SKM-1 (cell line): ENCODE data around the gene CNGB1.
"Not testable (repeated sequence)": the region's sequence is repeated elsewhere in the genome, so short reads cannot be mapped to it uniquely, and the experiment has no call there.

Experiments
- DNase-seq: peaks from one replicate; lab custom pipeline; 2025; ENCODE audit not compliant: unreplicated experiment; lab: John Stamatoyannopoulos, UW

CNGB1 gene

GRCh38 chr16:57997528-57998265, 26.8 kb upstream of the CNGB1 start:
- no peak for DNase-seq

GRCh38 chr16:57997176-57997527, 26.2 kb upstream of the CNGB1 start:
- DNase-seq, result no peak

GRCh38 chr16:57996406-57997175, 25.7 kb upstream of the CNGB1 start:
- no peak for DNase-seq

GRCh38 chr16:57995721-57996405, 24.9 kb upstream of the CNGB1 start:
- DNase-seq, result no peak

- peak; percentile 51 for DNase-seq
Observed at GRCh38 chr16:57994778-57995177, 23.9 kb upstream of the CNGB1 start.

GRCh38 chr16:57994361-57994760, 23.4 kb upstream of the CNGB1 start:
- DNase-seq, result no peak

GRCh38 chr16:57993897-57994296, 23.0 kb upstream of the CNGB1 start:
- DNase-seq, result no peak

GRCh38 chr16:57993438-57993837, 22.5 kb upstream of the CNGB1 start:
- no peak for DNase-seq

- no peak for DNase-seq
Observed at GRCh38 chr16:57992084-57992483, 21.2 kb upstream of the CNGB1 start.

- no peak for DNase-seq
Observed at GRCh38 chr16:57991551-57992059, 20.7 kb upstream of the CNGB1 start.

- no peak for DNase-seq
Observed at GRCh38 chr16:57988929-57989328, 18.0 kb upstream of the CNGB1 start.

- no peak for DNase-seq
Observed at GRCh38 chr16:57987441-57988177, 16.7 kb upstream of the CNGB1 start.

GRCh38 chr16:57986196-57986595, 15.3 kb upstream of the CNGB1 start:
- no peak for DNase-seq

- DNase-seq, result no peak
Observed at GRCh38 chr16:57985204-57986181, 14.6 kb upstream of the CNGB1 start.

GRCh38 chr16:57984443-57985203, 13.7 kb upstream of the CNGB1 start:
- DNase-seq, result peak; percentile 49

GRCh38 chr16:57982385-57982784, 11.5 kb upstream of the CNGB1 start:
- no peak for DNase-seq

GRCh38 chr16:57981636-57982035, 10.7 kb upstream of the CNGB1 start:
- no peak for DNase-seq

GRCh38 chr16:57979006-57979585, 8.2 kb upstream of the CNGB1 start:
- no peak for DNase-seq

GRCh38 chr16:57978070-57978465, 7.1 kb upstream of the CNGB1 start:
- DNase-seq, result not testable (repeated sequence)
